HFF-Myc (cell line): ENCODE results near the gene SPIRE1.

Experiments used
- DNase-seq: peaks from one replicate; pipeline ENCODE4 v3.0.0-alpha.2; 2011; ENCODE audit warnings: low read depth; ENCODE audit errors: extremely low read depth
- H3K4me3 ChIP-seq: replicated peaks from 2 replicates; pipeline ENCODE4 v1.5.1; 2011; ENCODE audit warnings: low read depth, mild to moderate bottlenecking, control low read depth, low read length
- TF ChIP-seq, protein P1 (sequence below): IDR thresholded peaks from 2 replicates; pipeline ENCODE4 v1.5.1; 2012; ENCODE audit warnings: mild to moderate bottlenecking, low read depth, low read length, control low read depth; ENCODE audit errors: missing control alignments

Gene SPIRE1

DNA sequence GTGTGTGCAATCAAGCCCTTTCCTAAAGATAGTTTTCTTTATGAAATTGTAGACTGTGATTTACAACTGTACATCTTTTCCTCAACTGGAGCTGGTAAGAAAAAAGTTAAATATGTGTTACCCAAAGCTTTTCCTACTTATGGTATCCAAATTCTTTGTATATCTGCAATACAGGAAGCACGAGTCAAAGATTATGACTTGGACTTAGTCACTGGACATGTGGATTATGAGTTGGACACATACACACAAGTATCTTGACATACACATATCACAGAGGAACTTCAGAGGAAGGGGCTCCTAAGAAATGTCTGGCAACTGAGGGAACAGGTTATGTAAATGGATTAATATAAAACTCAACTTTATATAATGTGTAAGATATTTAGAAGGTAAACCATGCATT is 215.0 kb downstream of the SPIRE1 start:
- no peak for DNase-seq
- TF ChIP-seq, protein P1, sequence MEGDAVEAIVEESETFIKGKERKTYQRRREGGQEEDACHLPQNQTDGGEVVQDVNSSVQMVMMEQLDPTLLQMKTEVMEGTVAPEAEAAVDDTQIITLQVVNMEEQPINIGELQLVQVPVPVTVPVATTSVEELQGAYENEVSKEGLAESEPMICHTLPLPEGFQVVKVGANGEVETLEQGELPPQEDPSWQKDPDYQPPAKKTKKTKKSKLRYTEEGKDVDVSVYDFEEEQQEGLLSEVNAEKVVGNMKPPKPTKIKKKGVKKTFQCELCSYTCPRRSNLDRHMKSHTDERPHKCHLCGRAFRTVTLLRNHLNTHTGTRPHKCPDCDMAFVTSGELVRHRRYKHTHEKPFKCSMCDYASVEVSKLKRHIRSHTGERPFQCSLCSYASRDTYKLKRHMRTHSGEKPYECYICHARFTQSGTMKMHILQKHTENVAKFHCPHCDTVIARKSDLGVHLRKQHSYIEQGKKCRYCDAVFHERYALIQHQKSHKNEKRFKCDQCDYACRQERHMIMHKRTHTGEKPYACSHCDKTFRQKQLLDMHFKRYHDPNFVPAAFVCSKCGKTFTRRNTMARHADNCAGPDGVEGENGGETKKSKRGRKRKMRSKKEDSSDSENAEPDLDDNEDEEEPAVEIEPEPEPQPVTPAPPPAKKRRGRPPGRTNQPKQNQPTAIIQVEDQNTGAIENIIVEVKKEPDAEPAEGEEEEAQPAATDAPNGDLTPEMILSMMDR, result no peak
- no peak overlapping the region for H3K4me3 ChIP-seq

DNA sequence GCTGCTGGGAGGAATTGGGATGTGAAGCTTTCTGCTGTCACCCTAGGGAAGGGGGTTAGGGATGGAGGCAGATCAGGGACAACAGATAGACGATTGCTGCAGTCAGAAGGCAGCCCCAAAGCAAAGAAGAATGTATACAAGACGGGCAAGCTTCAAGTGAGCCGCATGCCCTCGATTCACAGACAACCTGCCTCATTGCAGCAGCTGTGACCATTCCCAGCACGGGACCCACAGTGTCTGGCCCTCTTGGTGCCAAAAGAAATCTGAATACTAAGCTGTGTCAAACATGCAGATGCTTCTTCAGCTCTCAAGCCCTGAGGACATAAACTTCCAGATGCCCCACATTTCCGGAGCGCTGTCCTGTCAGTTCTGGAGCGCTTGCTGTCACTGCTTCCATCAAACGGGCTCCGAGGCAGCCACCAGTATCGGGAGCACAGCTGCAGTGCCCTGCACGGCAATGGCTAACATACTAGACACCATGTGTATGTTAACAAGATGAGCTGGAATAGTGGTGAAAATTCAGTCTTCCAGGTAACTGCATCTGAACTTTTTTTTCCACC is 216.4 kb downstream of the SPIRE1 start:
- DNase-seq, result no peak
- H3K4me3 ChIP-seq, result no peak overlapping the region
- TF ChIP-seq, protein P1, result no peak

GRCh38 chr18:12438257-12438656 is 219.7 kb downstream of the SPIRE1 start:
- TF ChIP-seq, protein P1, result no peak
- DNase-seq, result no peak
- H3K4me3 ChIP-seq, result no peak overlapping the region

DNA sequence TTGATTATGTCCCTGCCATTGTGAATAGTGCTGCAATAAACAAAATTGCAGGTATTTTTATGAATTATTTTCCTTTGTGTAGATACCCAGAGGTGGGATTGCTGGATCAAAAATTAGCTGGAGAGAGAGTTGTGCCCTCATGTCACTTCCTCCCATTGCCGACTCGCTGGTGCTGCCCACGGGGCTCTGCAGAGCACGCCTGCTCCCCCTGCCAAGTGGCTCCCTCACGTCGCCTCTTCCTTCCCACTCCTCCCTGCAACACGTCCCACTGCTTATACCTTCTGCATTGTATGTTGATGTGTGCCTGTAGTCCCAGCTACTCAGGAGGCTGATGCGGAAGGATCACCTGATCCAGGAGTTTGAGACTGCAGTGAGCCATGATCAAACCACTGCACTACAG is 222.0 kb downstream of the SPIRE1 start:
- H3K4me3 ChIP-seq, result no peak overlapping the region
- no peak for DNase-seq
- TF ChIP-seq, protein P1, result no peak

GRCh38 chr18:12434541-12434929 is 223.4 kb downstream of the SPIRE1 start:
- H3K4me3 ChIP-seq, result no peak overlapping the region
- TF ChIP-seq, protein P1, result no peak
- DNase-seq, result no peak

GRCh38 chr18:12433829-12434540 is 223.9 kb downstream of the SPIRE1 start:
- no peak for DNase-seq
- H3K4me3 ChIP-seq, result no peak overlapping the region
- TF ChIP-seq, protein P1, result no peak
